ENCODE data around the gene XPO4. TPM values are rescaled to one million over a fixed set of nuclear protein-coding genes. Genes with fewer than 3 reads are reported as not detected.

XPO4 gene
- total RNA-seq, 1 donor from 2014 or later, result 27.4 TPM

DNA sequence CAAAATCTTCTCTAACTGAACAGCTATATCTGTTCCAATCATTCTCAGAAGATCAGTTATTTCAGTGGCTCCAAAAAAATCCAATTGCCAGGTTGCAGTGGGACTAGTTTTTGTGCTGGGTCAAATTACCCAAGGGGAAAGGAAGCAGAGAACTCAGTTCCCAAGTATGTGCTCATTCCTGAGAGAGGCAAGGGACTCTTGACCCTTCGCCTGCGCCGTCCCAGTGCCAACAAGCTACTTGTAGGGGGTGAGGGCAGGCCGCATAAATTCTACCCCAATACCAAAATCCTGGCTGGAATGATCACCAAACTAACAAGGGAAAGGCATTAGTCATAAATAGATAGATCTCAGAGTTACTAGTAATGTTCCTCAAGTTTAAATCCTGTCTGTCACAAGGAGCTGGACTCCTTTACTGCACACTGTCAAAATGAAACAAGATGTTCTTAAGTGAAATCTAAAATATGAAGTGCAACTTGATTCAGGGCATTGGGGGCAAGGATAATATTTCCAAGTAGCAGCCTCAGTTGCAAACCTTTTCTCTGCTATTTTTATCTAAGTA, 50.6 kb downstream of the XPO4 start:
- H3K9me3 Mint-ChIP-seq, result no peaks in the 10 kb centered on the region
- TF ChIP-seq, protein P1, sequence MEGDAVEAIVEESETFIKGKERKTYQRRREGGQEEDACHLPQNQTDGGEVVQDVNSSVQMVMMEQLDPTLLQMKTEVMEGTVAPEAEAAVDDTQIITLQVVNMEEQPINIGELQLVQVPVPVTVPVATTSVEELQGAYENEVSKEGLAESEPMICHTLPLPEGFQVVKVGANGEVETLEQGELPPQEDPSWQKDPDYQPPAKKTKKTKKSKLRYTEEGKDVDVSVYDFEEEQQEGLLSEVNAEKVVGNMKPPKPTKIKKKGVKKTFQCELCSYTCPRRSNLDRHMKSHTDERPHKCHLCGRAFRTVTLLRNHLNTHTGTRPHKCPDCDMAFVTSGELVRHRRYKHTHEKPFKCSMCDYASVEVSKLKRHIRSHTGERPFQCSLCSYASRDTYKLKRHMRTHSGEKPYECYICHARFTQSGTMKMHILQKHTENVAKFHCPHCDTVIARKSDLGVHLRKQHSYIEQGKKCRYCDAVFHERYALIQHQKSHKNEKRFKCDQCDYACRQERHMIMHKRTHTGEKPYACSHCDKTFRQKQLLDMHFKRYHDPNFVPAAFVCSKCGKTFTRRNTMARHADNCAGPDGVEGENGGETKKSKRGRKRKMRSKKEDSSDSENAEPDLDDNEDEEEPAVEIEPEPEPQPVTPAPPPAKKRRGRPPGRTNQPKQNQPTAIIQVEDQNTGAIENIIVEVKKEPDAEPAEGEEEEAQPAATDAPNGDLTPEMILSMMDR (IDR thresholded peaks at IDR 0.05), result no peak
- no peaks in the 10 kb centered on the region for H3K27me3 Mint-ChIP-seq
- intact Hi-C loops (cut with micrococcal nuclease), result no loop called here
- no peak for DNase-seq
- no peak for ATAC-seq (ENCODE audit: low read depth)
- no peak overlapping the region for H3K27ac Mint-ChIP-seq
- peaks cover 45% of the 10 kb centered on the region for H3K36me3 Mint-ChIP-seq (ENCODE audit: low read depth)
- no peaks in the 10 kb centered on the region for H3K4me1 Mint-ChIP-seq
- ChIA-PET POLR2A (no interaction called here), CTCF (no interaction called here)
- no peak overlapping the region for H3K4me3 Mint-ChIP-seq

DNA sequence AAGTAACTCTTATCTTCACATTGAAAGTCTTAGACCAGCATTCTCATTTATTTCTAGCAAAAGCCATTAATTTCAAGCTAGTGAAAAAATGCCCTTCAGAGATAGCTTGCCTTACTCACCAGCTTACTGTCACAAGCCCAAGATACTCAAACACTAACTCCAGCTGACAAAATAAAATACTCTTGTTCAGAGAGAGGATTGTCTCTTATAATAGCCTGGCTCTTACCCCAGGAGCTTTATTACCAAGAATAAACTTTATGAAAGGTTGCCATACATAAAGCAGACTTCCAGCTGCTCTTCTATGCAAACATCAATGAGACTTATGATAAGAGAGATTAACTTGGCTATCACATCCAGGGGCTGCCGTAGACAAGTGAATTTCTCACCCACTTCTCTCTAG, 53.6 kb downstream of the XPO4 start:
- DNase-seq (no peak), ATAC-seq (ENCODE audit: low read depth) (no peak)
- H3K4me1 Mint-ChIP-seq, result no peaks in the 10 kb centered on the region
- TF ChIP-seq, protein P1 (IDR thresholded peaks at IDR 0.05), result no peak
- peaks cover 27% of the 10 kb centered on the region for H3K36me3 Mint-ChIP-seq (ENCODE audit: low read depth)
- ChIA-PET CTCF (interaction anchor here (1.3 kb wide), 1 partner anchor 20 kb away, joined by 5 read pairs; no protein-coding TSS in a partner anchor), POLR2A (no interaction called here)
- H3K9me3 Mint-ChIP-seq, result no peaks in the 10 kb centered on the region
- no peak overlapping the region for H3K27ac Mint-ChIP-seq
- no peaks in the 10 kb centered on the region for H3K27me3 Mint-ChIP-seq
- intact Hi-C loops (cut with micrococcal nuclease), result no loop called here
- no peak overlapping the region for H3K4me3 Mint-ChIP-seq

DNA sequence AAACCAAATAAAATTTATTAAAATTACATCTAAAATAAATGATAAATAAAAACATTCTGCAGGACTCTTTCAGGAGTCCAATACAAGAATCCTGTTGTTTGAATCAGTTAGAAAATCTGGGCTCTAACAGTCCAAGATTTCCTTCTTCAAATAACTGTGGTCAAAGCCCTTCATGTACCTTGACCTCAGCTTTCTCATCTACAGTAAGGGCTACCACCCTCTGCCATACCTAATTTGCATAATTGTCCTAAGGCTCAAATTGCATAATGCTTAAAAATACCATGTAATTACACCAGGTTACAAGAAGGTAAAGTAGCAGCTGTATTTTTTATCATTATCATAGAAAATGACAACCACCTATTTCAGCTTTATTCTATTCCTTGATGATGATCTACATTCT, 54.3 kb downstream of the XPO4 start:
- H3K27me3 Mint-ChIP-seq, result no peaks in the 10 kb centered on the region
- CTCF ChIA-PET, result interaction anchor here (1.3 kb wide), 1 partner anchor 19 kb away, joined by 5 read pairs; no protein-coding TSS in a partner anchor
- ATAC-seq (ENCODE audit: low read depth) (no peak), DNase-seq (no peak)
- POLR2A ChIA-PET, result no interaction called here
- no peak overlapping the region for H3K4me3 Mint-ChIP-seq
- no peaks in the 10 kb centered on the region for H3K9me3 Mint-ChIP-seq
- no peak overlapping the region for H3K27ac Mint-ChIP-seq
- peaks cover 29% of the 10 kb centered on the region for H3K36me3 Mint-ChIP-seq (ENCODE audit: low read depth)
- intact Hi-C loops (cut with micrococcal nuclease), result no loop called here
- H3K4me1 Mint-ChIP-seq, result no peaks in the 10 kb centered on the region
- TF ChIP-seq, protein P1 (IDR thresholded peaks at IDR 0.05), result no peak

DNA sequence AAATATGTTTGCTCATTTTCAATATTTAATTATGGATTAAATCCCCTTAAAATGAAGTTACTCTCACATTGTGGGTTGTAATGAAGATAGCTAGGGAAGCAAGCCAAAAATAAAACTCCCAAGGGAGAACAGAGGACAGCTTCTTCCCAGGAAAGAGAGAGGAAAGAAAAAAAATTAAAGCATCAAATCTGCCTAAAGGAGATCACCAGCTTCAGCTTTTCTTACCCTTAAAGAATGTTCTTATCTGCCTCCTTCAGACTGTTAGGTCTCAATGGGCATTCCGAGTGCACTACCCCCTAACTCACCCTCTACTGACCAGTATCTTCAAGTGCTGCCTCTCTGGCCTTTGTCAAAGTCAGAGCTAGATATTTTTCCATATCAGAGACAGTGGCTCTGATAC, 55.2 kb downstream of the XPO4 start:
- ATAC-seq (ENCODE audit: low read depth) (no peak), DNase-seq (no peak)
- peaks cover 36% of the 10 kb centered on the region for H3K36me3 Mint-ChIP-seq (ENCODE audit: low read depth)
- H3K4me3 Mint-ChIP-seq, result no peak overlapping the region
- TF ChIP-seq, protein P1 (IDR thresholded peaks at IDR 0.05), result no peak
- POLR2A ChIA-PET, result no interaction called here
- no peaks in the 10 kb centered on the region for H3K4me1 Mint-ChIP-seq
- H3K9me3 Mint-ChIP-seq, result no peaks in the 10 kb centered on the region
- H3K27ac Mint-ChIP-seq, result no peak overlapping the region
- intact Hi-C loops (cut with micrococcal nuclease), result no loop called here
- H3K27me3 Mint-ChIP-seq, result no peaks in the 10 kb centered on the region
- CTCF ChIA-PET, result interaction anchor here (1.0 kb wide), 1 partner anchor 18 kb away, joined by 3 read pairs; no protein-coding TSS in a partner anchor

DNA sequence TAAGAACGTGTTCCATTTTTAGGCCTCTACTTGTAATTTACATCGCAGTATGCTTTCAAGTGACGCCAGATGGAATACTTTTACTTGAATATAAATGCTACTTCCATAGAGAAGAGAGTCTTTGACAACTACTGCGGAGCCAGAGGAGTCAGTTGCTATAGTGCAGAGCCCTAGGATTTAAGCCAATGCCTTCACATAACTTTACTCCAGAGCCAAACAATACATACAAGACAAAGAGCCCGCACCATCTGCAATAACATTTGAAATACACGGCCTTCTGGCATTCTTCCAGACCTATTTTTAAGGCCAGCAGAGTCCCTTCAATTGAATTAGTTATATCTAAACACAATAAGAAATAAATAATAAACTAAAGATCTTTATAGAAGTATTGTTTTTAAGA, 59.4 kb downstream of the XPO4 start:
- CTCF ChIA-PET, result no interaction called here
- Mint-ChIP-seq H3K4me1 (no peaks in the 10 kb centered on the region), H3K36me3 (ENCODE audit: low read depth) (peaks cover 45% of the 10 kb centered on the region), H3K27me3 (no peaks in the 10 kb centered on the region), H3K9me3 (no peaks in the 10 kb centered on the region), H3K27ac (no peak overlapping the region), H3K4me3 (no peak overlapping the region)
- TF ChIP-seq, protein P1 (IDR thresholded peaks at IDR 0.05), result no peak
- intact Hi-C loops (cut with micrococcal nuclease), result no loop called here
- no peak for ATAC-seq (ENCODE audit: low read depth)
- POLR2A ChIA-PET, result no interaction called here
- DNase-seq, result no peak
